Lower lobe of right lung (tissue), 2 donors: Measurements from ENCODE around the gene XYLB. TPM values are rescaled to one million over a fixed set of nuclear protein-coding genes. Genes with fewer than 3 reads are reported as not detected.

Source experiments
- ATAC-seq, 2 donors: fragments of 200-7000 bp; cut with Tn5 transposase; one replicate each; pipeline ENCODE4 v1.9.1; 2020 to 2022; ENCODE audit warnings: mild to moderate bottlenecking in 2 of 2, moderate library complexity in 2 of 2
- DNase-seq: peaks from one replicate; pipeline ENCODE4 v3.0.0-alpha.2; 2020
- H3K27ac ChIP-seq: fragments of 200-600 bp; one replicate; pipeline ENCODE4 v1.8.0; 2022
- H3K27me3 ChIP-seq: fragments of 200-600 bp; one replicate; pipeline ENCODE4 v1.8.0; 2022; ENCODE audit warnings: low read depth
- H3K36me3 ChIP-seq: fragments of 200-600 bp; one replicate; pipeline ENCODE4 v1.8.0; 2022; ENCODE audit warnings: mild to moderate bottlenecking
- H3K4me1 ChIP-seq: fragments of 200-600 bp; one replicate; pipeline ENCODE4 v1.8.0; 2022
- H3K4me3 ChIP-seq: fragments of 200-600 bp; one replicate; pipeline ENCODE4 v1.8.0; 2022; ENCODE audit warnings: mild to moderate bottlenecking
- H3K9me3 ChIP-seq: fragments of 200-600 bp; one replicate; pipeline ENCODE4 v1.8.0; 2022
- CTCF ChIP-seq: fragments of 200-600 bp; IDR thresholded peaks from one replicate; pipeline ENCODE4 v1.8.0; 2022; ENCODE audit warnings: antibody characterized with exemption, mild to moderate bottlenecking
- intact Hi-C: fragments of 100-400 bp; cut with DNase I; formaldehyde crosslinking; loops from one replicate; pipeline ENCODE4 v1.11.0; 2022
- total RNA-seq: library from RNA; stranded (reverse); fragmentation: NEBNext Ultra II Directional; extraction: Animal tissue kit (Norgen Biotek cat#: 25700); gene quantifications from one replicate; pipeline ENCODE4 v1.2.1, GENCODE V29; 2021
- donor health status: DM: no; HTN: yes; CAD: no; lungs with severe emphysema.

Gene XYLB
- total RNA-seq, 1 donor from 2014 or later: 2.7 TPM

- intact Hi-C loops: no loop called here
- H3K4me1 ChIP-seq: no peaks in the 10 kb centered on the region
- DNase-seq (no peak), ATAC-seq (no peak)
- no peaks in the 10 kb centered on the region for H3K27me3 ChIP-seq
- no peak for TF ChIP-seq CTCF
- no peak overlapping the region for H3K4me3 ChIP-seq
- H3K9me3 ChIP-seq: no peaks in the 10 kb centered on the region
- no peak overlapping the region for H3K27ac ChIP-seq
- H3K36me3 ChIP-seq: no peaks in the 10 kb centered on the region
Observed at GRCh38 chr3:38331257-38332022, 15.1 kb upstream of the XYLB start.

GRCh38 chr3:38332201-38332600, 14.4 kb upstream of the XYLB start:
- DNase-seq (no peak), ATAC-seq (no peak)
- Histone ChIP-seq H3K4me3 (no peak overlapping the region), H3K27me3 (no peaks in the 10 kb centered on the region), H3K4me1 (no peaks in the 10 kb centered on the region), H3K27ac (no peak overlapping the region), H3K9me3 (no peaks in the 10 kb centered on the region), H3K36me3 (no peaks in the 10 kb centered on the region)
- no peak for TF ChIP-seq CTCF
- intact Hi-C loops: no loop called here

- Histone ChIP-seq H3K4me1 (no peaks in the 10 kb centered on the region), H3K36me3 (no peaks in the 10 kb centered on the region), H3K4me3 (no peak overlapping the region), H3K9me3 (no peaks in the 10 kb centered on the region), H3K27me3 (no peaks in the 10 kb centered on the region), H3K27ac (no peak overlapping the region)
- no peak for DNase-seq
- TF ChIP-seq CTCF: no peak
- no peak for ATAC-seq
- intact Hi-C loops: no loop called here
Observed at GRCh38 chr3:38334142-38335055, 12.2 kb upstream of the XYLB start.

GRCh38 chr3:38335263-38335662, 11.3 kb upstream of the XYLB start:
- H3K4me3 ChIP-seq: no peak overlapping the region
- no peaks in the 10 kb centered on the region for H3K27me3 ChIP-seq
- ATAC-seq (no peak), DNase-seq (no peak)
- TF ChIP-seq CTCF: no peak
- H3K27ac ChIP-seq: no peak overlapping the region
- intact Hi-C loops: no loop called here
- H3K9me3 ChIP-seq: no peaks in the 10 kb centered on the region
- no peaks in the 10 kb centered on the region for H3K36me3 ChIP-seq
- H3K4me1 ChIP-seq: no peaks in the 10 kb centered on the region

- H3K9me3 ChIP-seq: no peaks in the 10 kb centered on the region
- no peaks in the 10 kb centered on the region for H3K36me3 ChIP-seq
- ATAC-seq (no peak), DNase-seq (no peak)
- no peaks in the 10 kb centered on the region for H3K27me3 ChIP-seq
- H3K4me1 ChIP-seq: no peaks in the 10 kb centered on the region
- no peak for TF ChIP-seq CTCF
- intact Hi-C loops: no loop called here
- H3K27ac ChIP-seq: no peak overlapping the region
- no peak overlapping the region for H3K4me3 ChIP-seq
Observed at GRCh38 chr3:38337703-38338102, 8.9 kb upstream of the XYLB start.
